NCI-H69 (cell line): Measurements from ENCODE around the gene ANTKMT.
A peak's percentile ranks its signal among the peaks of the same experiment; 100 is the strongest.

Experiments used
- DNase-seq: peaks from one replicate; lab custom pipeline; 2025; lab: John Stamatoyannopoulos, UW

Gene ANTKMT, protein sequence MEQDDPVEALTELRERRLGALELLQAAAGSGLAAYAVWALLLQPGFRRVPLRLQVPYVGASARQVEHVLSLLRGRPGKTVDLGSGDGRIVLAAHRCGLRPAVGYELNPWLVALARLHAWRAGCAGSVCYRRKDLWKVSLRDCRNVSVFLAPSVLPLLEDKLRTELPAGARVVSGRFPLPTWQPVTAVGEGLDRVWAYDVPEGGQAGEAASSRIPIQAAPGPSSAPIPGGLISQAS

DNA sequence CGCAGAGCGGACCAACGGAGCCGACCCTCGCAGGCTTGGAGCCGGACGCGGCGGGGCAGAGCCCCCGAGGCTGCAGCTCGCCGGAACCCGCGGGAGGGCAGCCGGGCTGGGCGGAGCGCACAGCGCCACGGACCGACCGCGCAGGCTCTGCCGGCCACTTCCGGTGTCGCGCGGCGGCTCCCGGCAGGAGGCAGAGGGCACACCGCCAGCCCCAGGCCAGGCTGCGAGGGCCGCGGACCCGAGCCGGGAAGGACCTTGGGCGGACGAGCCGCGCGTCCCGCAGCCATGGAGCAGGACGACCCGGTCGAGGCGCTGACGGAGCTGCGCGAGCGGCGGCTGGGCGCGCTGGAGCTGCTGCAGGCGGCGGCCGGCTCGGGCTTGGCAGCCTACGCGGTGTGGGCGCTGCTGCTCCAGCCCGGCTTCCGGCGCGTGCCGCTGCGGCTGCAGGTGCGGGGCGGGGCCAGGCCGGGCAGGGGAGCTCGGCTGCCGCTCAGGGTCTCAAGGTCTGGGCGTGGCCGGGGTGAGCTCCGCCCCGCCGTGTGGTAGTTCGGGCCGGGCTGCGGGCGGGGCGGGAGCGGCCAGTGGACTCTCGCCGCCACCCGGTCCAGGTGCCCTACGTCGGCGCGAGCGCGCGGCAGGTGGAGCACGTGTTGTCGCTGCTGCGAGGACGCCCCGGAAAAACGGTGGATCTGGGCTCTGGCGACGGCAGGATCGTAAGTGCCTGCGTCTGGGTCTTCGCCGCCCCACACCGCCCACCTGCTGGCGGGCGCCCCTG is at the start of gene ANTKMT:
Gene ANTKMT, plus strand, starts transcription at position 157 of the 775 bp plus-strand sequence. Its CDS starts 129 bp downstream, at position 286.
- DNase-seq, result peak; percentile 96

DNA sequence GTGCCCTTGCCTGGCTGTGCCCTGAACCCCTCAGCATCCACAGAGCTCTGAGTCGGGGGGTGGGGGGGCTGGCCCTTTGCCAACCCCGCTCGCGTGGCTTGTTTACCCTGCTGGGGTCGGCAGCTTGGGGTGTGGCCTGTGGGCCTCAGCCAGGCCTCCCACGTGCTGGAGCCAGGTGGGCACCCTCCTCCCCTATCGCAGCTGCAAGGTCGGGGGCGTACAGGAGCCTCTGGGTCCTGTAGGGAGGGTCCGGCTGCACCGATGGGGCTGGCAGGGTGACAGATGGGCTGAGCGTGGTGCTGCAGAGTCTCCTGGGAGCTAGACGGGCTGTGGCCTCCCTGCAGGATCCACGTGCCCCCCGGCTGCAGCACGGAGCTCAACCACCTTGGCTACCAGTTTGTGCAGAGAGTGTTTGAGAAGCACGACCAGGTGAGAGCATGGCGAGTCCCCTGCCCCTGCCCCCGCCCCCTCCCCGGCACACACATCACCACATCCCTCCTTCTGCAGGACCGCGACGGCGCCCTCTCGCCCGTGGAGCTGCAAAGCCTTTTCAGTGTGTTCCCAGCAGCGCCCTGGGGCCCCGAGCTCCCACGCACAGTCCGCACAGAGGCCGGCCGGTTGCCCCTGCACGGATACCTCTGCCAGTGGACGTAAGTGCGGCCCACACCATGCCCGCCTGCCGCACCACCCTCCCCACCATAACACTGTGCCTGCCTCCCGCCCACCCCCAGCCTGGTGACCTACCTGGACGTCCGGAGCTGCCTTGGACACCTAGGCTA is 49.4 kb upstream of the ANTKMT start:
- no peak for DNase-seq

DNA sequence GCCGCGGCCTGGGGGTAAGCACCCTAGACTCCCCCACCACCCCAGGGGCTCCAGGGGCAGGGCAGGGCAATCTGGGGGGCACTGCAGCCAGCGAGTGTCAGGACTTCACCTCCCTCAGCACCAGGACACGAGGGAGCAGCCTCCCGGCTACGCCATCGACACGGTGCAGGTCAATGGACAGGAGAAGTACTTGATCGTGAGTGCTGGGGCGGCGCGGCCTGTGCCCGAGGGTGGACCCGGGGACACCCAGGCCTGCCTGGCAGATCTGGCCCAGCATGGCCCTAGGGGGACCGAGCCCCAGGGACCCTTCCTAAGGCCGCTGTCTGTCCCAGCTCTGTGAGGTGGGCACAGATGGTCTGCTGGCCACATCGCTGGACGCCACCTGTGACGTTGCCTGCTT is 48.6 kb upstream of the ANTKMT start:
- no peak for DNase-seq

DNA sequence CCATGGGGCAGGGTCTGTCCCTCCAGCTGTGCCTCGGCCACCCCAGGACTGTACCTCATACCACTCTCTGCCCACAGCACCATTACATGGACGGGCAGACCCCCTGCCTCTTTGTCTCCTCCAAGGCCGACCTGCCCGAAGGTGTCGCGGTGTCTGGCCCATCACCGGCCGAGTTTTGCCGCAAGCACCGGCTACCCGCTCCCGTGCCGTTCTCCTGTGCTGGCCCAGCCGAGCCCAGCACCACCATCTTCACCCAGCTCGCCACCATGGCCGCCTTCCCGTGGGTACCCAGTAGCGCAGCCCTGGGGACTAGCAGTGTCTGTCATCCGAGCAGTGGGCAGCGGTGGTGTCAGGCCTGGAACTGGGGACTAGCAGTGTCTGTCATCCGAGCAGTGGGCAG is 48.1 kb upstream of the ANTKMT start:
- DNase-seq, result no peak

DNA sequence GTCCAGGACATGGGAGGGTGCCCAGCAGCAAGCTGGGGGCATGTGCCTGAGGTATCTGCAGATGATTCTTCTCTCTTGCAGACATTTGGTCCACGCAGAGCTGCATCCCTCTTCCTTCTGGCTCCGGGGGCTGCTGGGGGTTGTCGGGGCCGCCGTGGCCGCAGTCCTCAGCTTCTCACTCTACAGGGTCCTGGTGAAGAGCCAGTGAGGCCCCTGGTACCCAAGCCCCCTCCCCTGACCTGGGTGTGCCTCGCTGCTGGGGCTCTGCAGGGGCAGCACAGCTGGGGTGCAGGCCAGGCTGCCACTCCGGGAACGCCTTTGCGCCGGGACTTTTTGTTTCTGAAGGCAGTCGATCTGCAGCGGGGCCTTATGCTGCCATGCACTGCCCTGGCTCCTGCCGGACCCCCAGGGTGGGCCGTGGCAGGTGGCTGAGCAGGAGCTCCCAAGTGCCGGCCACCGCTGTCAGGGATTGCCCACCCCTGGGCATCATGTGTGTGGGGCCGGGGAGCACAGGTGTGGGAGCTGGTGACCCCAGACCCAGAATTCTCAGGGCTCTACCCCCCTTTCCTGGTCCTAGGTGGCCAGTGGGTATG is 47.5 kb upstream of the ANTKMT start:
- no peak for DNase-seq

DNA sequence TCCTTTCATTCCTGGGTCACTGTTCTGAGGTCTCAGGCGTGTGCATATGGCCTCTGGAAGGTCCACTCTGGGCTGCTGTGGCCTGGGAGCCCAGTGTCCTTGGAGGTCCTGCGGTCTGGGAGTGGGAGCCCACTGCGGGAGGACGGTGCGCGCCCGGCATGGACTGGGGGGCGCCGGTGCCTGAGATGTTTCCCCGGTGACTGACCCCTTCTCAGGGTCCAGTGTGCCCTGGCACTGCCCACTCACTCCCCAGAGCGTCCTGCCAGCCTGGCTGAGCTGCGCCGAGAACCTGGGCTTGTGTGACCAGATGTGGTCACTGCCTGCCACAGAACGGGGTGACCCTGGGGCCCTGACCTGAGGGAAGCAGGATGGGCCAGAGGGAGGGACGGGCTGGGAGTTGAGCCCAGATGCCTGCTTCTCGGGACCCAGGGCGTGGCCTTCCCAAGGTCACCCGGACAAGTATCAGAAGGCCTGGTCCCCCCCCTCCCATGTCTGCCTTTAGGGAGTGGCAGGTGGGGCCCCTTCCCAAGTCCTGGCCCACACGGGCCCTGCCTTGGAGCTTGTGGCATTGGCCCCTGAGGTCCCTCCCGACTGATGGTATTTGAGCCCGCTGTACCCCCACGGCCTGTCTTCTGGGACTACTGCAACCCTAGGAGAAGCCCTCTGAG is 46.6 kb upstream of the ANTKMT start:
- no peak for DNase-seq

DNA sequence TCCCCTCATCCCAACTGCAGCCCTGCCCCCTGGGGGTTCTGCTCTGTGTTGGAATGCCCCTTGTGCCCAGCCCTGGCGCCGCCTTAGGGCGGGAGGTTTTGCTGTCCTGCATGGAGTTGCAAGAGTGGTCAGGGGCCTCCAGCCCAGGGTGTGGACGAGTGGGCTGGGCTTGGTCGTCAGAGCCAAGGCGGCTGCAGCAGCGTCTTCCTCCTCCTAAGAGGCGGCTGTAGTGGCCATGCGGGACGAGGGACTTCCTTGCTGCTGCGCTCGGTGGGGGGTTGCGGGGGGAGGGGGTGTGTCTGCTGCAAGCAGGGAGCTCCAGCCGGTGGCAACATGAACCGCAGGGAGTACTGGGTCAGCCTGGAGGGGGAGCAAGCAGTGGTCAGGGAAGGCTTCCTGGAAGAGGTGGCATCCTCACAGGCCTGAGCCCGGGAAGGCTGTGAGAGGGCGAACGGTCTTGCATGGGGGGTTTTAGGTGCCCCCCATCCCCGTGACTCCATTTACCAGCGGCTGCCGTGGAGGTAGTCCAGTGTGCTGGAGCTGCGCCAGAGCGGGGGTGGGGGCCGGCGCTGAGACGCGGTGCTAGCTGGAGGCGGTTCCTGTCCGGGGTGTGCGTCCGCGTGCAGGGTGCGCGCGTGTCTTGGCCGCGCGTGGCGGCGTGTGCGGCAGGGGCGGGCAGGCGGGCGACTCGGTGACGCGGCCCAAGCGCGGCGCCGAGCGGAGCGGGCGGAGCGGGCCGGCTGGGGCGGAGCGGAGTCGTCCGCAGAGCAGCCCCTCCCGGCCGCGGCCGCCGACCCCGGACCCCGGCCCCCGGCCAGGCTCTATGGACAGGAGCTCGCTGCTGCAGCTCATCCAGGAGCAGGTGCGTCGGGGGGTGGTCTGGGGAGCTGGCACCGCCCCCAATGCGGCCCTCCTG is 45.7 kb upstream of the ANTKMT start, which contains the start of gene RHBDL1:
Gene RHBDL1, plus strand, starts transcription at position 704 of the 916 bp plus-strand sequence. Its CDS starts 120 bp downstream, at position 824.
- peak; percentile 75 for DNase-seq

DNA sequence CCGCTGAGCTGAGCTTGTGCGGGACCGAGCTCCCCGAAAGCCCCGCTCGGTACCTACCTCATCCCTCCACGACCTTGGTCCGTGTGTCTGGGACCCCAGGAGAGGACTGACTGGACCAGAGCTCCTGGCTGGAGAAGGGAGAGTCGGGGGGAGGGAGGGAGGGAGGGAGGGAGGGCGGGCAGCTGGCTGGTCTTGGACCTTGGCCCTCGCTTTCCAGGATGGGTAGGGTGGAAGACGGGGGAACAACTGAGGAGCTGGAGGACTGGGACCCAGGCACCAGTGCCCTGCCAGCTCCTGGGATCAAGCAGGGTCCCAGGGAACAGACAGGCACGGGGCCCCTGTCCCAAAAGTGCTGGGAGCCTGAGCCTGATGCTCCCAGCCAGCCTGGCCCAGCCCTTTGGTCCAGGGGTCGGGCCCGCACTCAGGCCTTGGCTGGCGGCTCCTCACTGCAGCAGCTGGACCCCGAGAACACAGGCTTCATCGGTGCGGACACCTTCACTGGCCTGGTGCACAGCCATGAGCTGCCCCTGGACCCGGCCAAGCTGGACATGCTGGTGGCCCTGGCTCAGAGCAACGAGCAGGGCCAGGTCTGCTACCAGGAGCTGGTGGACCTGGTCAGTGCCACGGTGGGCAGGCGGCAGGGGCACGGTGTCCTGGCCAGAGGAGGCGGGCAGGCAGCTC is 44.9 kb upstream of the ANTKMT start:
- no peak for DNase-seq

DNA sequence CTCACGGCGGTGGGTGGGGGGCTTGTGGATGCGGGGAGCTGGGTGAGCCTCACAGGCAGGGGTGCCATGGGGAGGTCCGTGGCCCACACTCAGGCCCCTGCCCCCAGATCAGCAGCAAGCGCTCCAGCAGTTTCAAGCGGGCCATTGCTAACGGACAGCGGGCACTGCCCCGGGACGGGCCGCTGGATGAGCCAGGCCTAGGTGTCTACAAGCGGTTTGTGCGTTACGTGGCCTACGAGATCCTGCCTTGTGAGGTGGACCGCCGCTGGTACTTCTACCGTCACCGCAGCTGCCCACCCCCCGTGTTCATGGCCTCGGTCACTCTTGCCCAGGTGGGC is 44.4 kb upstream of the ANTKMT start:
- DNase-seq, result no peak

DNA sequence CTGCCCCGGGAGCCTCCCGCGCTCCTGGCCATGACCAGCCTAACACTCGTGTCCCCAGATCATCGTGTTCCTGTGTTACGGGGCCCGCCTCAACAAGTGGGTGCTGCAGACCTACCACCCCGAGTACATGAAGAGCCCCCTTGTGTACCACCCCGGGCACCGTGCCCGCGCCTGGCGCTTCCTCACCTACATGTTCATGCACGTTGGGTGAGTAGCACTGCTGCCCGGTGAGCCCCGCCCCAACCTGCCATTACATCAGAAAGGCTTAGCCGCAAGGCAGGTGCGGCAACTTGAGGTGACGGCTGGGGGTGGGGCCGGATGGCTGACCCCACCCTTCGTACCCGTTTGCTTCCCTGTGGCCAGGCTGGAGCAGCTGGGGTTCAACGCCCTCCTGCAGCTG is 44.0 kb upstream of the ANTKMT start:
- peak; percentile 94 for DNase-seq

DNA sequence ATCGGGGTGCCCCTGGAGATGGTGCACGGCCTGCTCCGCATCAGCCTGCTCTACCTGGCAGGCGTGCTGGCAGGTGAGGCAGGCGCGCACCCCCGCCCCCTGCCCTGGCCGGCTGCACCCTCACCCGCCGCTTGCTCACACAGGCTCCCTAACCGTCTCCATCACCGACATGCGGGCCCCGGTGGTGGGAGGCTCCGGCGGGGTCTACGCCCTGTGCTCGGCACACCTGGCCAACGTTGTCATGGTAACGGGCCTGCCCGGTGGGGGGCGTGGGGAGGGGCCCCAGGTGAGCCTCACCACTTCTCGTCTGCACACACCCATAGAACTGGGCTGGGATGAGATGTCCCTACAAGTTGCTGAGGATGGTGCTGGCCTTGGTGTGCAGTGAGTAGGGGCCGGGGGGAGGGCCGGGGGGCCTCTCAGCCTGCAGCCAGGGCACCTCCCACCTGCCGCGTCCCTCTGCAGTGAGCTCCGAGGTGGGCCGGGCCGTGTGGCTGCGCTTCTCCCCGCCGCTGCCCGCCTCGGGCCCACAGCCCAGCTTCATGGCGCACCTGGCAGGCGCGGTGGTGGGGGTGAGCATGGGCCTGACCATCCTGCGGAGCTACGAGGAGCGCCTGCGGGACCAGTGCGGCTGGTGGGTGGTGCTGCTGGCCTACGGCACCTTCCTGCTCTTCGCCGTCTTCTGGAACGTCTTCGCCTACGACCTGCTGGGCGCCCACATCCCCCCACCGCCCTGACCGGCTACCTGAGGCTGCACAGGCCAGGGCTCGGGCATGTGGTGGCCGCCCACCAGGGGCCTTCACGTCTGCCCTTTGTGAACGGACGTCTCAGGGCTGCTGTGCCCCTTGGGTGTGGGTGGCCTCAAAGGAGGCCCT is 43.4 kb upstream of the ANTKMT start:
- DNase-seq, result peak; percentile 90

DNA sequence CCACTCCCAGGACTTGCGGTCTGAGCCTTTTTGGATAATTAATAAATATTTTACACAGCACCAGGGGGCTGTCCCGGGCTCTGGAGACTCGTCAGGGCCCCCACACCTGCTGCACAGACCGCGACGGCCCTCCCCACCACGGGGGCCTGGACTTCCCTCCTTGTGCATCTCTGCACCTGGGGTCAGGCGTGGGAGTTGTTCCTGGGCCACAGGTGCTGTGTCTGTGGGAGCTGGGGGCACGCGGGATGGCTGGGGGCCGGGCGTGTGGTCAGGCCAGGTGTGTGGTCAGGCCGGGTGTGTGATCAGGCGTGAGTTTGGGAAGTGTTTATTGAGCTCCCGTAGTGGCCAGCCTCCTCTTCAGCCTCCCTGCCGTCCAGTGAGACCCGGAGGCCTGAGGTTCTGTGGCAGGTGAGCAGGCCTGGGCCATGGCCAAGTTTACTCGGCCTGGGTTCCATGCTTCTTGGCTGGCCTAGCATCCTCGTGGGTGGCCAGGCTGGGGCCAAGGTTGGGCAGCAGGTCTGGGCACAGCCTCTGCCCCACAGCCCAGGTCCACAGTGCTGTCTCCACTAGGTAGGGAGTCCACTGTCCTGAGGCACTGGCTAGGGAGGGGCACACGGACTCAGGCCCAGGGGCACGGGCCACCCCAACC is 42.6 kb upstream of the ANTKMT start:
- DNase-seq, result peak; percentile 36

DNA sequence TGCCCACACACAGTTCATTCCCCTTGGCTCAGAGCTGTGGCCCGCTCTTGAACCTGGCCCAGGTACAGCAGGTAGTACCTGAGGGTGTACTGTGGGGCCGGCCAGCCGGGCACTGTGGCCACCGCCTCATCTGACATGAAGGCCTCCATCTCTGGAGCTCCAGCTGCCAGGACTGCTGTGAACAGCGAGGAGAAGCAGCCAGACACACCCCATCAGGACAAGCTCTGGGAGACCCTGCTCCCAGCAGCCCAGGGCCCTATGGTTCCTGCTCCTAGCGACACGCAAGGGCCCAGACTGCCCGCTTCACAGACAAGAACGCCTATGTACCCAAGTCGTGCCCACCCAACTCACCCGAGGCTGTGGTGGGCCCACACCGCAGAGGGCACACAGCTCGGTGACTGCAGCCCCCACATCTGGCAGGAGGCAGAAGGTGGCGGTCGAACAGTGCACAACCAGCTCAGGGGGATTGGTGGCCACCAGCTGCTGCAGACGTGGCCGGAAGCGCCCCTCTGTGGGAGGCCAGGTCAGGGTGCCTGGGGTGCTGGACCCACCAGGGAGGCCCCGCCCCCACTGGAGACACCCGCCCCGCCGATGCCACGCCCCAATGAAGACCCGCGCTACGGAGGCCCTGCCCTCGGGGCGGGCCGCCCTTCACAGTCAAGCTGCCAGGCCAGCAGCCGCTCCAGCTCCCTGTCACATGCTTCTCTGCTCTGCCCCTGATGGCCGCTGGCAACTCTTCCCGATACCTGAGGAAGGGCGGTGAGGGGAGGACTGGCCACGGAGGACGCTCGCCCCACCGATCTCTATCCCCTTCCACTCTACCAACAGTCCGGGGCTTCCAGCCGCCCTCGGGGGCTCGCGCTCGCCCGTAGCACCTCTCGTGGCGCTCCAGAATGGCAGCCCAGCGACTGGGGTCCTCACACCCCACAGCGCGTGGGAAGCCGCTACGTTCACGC is 41.8 kb upstream of the ANTKMT start:
- DNase-seq, result peak; percentile 92

DNA sequence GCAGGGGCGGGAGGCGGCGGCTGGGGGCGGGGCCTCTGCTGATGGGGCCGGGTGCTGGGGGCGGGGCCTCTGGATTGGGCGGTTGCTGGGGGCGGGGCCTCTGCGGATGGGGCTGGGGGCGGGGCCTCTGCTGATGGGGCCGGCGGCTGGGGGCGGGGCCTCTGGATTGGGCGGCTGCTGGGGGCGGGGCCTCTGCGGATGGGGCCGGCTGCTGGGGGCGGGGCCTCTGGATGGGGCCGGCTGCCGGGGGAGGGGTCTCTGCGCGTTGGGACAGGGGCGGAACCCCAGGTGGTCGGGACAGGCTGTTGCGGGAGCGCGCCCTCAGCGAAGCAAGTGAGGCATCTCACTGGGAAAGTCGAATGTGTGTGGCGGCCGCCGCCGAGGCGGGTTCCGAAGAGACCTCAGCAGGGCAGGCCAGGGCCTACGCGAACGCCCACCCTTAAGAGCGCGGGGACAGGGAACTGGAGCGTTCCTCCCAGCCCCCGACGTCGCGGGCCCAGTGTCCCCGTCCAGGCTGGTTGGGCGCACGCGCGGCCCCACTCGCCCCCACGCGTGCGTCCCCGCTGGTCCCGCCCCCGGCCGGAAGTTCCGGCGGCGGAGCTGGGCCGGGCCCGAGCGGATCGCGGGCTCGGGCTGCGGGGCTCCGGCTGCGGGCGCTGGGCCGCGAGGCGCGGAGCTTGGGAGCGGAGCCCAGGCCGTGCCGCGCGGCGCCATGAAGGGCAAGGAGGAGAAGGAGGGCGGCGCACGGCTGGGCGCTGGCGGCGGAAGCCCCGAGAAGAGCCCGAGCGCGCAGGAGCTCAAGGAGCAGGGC is 40.9 kb upstream of the ANTKMT start, which contains the start of gene STUB1:
Gene STUB1, plus strand, starts transcription at position 597 of the 811 bp plus-strand sequence. Its CDS starts 116 bp downstream, at position 713.
- peak; percentile 95 for DNase-seq

DNA sequence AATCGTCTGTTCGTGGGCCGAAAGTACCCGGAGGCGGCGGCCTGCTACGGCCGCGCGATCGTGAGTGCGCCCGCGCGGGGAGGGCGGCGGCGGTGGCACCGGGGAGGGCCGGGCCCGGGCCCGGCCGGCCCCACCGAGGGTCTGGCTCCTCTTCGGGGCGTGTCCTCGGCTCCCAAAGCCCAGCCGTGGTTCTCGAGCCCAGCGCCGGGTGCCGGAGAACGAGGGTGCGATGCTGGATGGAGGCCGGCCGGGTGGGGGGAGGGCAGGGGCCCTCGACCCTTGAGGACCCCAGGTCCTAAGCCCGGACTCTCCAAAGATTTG is 40.4 kb upstream of the ANTKMT start:
- DNase-seq, result no peak

DNA sequence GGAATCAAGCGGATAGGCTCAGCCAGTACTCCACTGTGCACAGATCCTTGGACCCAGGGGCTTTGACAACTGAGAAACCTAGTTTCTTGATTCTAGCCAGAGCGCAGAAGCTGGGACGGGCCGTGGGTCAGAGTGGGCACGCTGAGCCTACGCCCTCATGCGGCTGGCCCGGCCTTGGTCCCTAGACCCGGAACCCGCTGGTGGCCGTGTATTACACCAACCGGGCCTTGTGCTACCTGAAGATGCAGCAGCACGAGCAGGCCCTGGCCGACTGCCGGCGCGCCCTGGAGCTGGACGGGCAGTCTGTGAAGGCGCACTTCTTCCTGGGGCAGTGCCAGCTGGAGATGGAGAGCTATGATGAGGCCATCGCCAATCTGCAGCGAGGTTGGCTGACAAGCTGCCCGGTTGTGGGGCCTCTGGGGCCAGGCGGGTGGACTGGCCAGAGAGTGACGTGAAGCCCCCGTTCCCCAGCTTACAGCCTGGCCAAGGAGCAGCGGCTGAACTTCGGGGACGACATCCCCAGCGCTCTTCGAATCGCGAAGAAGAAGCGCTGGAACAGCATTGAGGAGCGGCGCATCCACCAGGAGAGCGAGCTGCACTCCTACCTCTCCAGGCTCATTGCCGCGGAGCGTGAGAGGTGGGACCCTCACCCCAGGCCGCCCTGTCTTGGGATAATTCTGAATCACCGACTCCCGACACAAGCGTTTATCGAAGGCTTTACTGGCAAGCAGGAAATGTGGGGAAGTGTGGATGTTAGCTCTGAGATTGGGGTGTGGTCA is 39.8 kb upstream of the ANTKMT start:
- DNase-seq, result peak; percentile 37
